Measurements from ENCODE around the gene RCOR3. TPM values are rescaled to one million over a fixed set of nuclear protein-coding genes. Genes with fewer than 3 reads are reported as not detected.

Gene RCOR3
- total and polyA plus RNA-seq, 10 of the 15 experiments (the other 5 are each of a cell fraction or from before 2014, with no cell fraction given) = 8.0 to 55.0 (median 25.1) TPM

DNA sequence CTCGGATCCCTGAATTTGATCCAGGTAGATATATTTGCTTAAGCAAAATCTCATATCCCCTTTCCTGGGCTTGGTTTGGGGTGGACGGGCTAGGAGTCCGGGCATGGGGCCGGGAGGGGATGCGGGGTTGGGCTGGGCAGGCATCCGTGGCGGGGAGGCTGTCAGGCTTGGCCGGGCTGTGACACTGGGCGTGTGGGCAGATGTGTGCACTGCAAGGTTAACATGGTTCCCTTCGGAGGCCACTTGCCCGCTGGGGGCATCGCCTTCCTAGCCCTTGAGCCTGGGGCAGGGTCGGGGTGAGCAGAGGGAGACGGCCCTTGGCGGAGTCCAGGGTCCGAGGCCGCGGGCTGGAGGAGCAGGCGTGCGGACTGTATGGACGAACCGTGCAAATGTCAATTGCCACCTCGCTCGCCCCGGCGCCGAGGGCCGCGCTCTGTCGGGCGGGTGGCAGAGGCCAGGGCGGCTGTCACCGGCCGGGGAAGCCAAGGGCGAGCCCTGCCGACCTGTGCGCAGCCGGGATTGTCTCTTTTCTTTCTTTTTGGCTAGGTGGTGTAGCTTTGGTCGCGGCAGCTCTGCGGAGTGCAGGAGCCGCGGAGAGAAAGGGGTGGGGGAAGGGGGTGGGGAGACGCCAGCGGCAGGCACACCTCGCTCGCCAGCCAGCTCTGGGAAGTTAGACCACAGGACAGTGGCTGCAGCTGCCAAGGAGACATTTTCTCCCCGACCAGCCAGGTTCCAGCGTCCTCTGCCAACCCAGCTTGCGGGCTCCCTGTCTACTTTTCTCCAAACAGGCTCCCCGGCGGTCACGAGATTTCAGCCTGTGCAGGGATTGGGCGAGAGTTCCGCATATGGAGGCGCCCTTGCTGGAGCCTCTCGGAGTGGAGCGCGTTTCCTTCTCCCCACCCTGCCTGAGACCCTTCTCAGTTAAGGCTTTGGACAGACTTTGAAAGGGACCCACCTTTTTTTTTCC lies 1.3 kb downstream of the RCOR3 start (continued):
- TF ChIP-seq, protein P1, sequence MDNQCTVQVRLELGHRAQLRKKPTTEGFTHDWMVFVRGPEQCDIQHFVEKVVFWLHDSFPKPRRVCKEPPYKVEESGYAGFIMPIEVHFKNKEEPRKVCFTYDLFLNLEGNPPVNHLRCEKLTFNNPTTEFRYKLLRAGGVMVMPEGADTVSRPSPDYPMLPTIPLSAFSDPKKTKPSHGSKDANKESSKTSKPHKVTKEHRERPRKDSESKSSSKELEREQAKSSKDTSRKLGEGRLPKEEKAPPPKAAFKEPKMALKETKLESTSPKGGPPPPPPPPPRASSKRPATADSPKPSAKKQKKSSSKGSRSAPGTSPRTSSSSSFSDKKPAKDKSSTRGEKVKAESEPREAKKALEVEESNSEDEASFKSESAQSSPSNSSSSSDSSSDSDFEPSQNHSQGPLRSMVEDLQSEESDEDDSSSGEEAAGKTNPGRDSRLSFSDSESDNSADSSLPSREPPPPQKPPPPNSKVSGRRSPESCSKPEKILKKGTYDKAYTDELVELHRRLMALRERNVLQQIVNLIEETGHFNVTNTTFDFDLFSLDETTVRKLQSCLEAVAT (IDR thresholded peaks at IDR 0.05) = 0 out of 2 replicates have a peak, but pooled peaks have one; percentile 13
- no peak for TF ChIP-seq SRF (IDR thresholded peaks at IDR 0.05; ENCODE audit: low read depth in 2 of 2, low read length in 2 of 2)
- TF ChIP-seq GABPA (IDR thresholded peaks at IDR 0.05; ENCODE audit: low read depth) = no peak
- TF ChIP-seq EGR1 (IDR thresholded peaks at IDR 0.05; ENCODE audit: borderline replicate concordance in 1 of 2, low read depth in 2 of 2, low read length in 2 of 2) = no peak
- TF ChIP-seq IKZF1 (conservative IDR thresholded peaks at IDR 0.05) = peak; percentile 25
- TF ChIP-seq EP300 (IDR thresholded peaks at IDR 0.05; ENCODE audit: borderline replicate concordance in 1 of 2, control insufficient read depth in 1 of 2, low read depth in 2 of 2, low read length in 2 of 2) = no peak
- TF ChIP-seq MXI1 (IDR thresholded peaks at IDR 0.05; ENCODE audit: low read depth, low read length) = no peak
- TF ChIP-seq CBFB (IDR thresholded peaks at IDR 0.05; ENCODE audit: low read depth) = no peak
- TF ChIP-seq ATF7 (IDR thresholded peaks at IDR 0.05; ENCODE audit: low read depth) = no peak
- TF ChIP-seq POLR2AphosphoS5 (IDR thresholded peaks at IDR 0.05; ENCODE audit: low read length) = 0 out of 2 replicates have a peak, but pooled peaks have one; percentile 27

Measured in GM12878 (cell line).